ENCODE results near the gene SGMS1.
"Not testable (repeated sequence)": the region's sequence is repeated elsewhere in the genome, so short reads cannot be mapped to it uniquely, and the experiment has no call there.

SGMS1 gene

GRCh38 chr10:50536617-50537240 is 87.0 kb downstream of the SGMS1 start:
- DNase-seq (ENCODE audit: low spot score) = no peak

GRCh38 chr10:50534748-50535376 is 88.9 kb downstream of the SGMS1 start:
- not testable (repeated sequence) for DNase-seq (ENCODE audit: low spot score)

DNA sequence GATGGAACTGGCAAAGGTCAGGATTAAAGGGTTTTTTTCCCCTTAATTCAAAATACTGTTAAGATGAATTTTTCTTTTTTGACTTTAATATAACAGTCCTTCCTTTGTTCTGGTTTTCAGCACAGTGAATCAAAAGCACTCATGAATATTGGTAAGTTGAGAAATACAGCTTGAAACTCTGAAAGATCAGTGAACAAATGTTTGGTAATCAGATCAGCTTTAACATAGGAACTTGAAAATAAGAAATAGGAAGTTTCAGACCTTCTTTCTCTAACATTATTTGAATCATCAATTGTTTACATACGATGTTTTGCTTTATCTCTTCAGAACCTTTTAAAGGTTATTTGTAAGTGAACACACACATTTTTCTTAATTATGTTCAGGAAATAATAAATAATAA is 90.5 kb downstream of the SGMS1 start:
- DNase-seq (ENCODE audit: low spot score) = no peak

GRCh38 chr10:50531388-50532077 is 92.2 kb downstream of the SGMS1 start:
- no peak for DNase-seq (ENCODE audit: low spot score)

DNA sequence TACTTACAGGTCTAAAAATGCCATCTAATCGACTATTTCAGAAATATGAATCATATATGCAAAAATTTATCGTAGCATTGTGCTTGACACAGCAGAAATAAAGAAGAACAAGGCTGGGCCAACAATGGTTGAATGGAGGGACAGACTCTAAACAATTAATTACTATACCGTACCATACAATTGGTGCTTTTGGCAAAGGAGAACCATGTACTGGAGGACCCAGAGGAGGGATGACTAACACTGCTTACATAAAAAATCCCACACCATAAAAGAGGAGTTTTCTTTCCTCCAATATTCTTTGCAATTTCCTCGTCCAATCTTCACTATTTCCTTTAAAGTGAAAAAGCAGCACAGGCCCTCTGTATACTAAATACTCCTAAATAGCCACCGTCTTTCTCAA is 94.1 kb downstream of the SGMS1 start:
- no peak for DNase-seq (ENCODE audit: low spot score)

GRCh38 chr10:50528206-50528605 is 95.5 kb downstream of the SGMS1 start:
- DNase-seq (ENCODE audit: low spot score) = no peak

GRCh38 chr10:50527442-50528043 is 96.2 kb downstream of the SGMS1 start:
- peak; percentile 49 for DNase-seq (ENCODE audit: low spot score)

DNA sequence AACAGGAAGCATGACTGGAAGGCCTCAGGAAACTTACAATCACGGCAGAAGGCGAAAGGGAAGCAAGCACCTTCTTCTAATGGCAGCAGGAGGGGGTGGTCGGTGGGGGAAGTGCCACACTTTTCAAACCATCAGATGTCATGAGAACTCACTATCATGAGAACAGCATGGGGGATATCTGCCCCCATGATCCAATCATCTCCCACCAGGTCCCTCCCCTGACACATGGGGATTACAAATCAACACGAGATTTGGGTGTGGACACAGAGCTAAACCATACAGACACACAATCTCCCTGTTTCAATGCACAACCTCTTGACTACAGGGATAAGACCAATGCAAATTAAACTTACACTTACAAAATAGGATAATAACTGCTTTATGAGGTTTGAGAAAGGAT is 97.6 kb downstream of the SGMS1 start:
- DNase-seq (ENCODE audit: low spot score) = no peak

GRCh38 chr10:50523357-50523756 is 100.4 kb downstream of the SGMS1 start:
- no peak for DNase-seq (ENCODE audit: low spot score)

DNA sequence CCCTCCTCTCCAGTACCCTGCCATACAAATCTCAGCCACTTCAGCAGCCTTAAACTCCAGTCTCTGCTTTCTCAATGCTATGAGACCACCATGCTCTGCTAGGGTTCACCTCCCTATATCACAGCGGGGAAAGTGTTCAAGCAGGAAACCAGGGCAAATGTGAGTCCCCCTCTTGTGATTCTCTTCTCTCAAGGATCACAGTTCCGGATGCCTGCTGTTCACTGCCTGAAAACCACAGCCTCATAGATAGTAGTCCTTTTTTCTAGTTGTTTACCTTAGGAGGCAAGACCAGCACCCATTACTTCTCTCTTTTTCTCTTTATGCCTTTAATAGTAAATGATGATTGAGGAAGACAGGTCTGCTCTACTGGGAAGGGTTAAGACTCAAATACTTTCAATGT is 100.8 kb downstream of the SGMS1 start:
- no peak for DNase-seq (ENCODE audit: low spot score)

DNA sequence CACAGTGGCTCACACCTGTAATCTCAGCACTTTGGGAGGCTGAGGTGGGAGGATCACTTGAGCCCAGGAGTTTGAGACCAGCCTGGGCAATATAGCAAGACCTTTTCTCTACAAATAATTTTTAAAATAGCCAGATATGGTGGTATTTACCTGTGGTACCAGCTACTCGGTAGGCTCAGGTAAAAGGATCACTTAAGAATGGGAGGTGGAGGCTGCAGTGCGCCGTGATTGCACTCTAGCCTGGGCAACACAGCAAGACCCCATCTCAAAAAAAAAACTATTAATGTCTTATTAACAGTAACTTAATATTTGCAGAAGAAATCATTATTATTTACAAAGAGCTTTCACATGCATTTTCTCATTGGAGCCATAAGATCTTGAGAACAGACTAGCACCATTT is 103.6 kb downstream of the SGMS1 start:
- DNase-seq (ENCODE audit: low spot score) = no peak

GRCh38 chr10:50517626-50518025 is 106.1 kb downstream of the SGMS1 start:
- DNase-seq (ENCODE audit: low spot score) = no peak

- no peak for DNase-seq (ENCODE audit: low spot score)
Observed at GRCh38 chr10:50516171-50516570, 107.6 kb downstream of the SGMS1 start.

GRCh38 chr10:50515420-50515819 is 108.3 kb downstream of the SGMS1 start:
- DNase-seq (ENCODE audit: low spot score) = no peak

- no peak for DNase-seq (ENCODE audit: low spot score)
Observed at GRCh38 chr10:50514995-50515394, 108.8 kb downstream of the SGMS1 start.

GRCh38 chr10:50513956-50514355 is 109.8 kb downstream of the SGMS1 start:
- no peak for DNase-seq (ENCODE audit: low spot score)

DNA sequence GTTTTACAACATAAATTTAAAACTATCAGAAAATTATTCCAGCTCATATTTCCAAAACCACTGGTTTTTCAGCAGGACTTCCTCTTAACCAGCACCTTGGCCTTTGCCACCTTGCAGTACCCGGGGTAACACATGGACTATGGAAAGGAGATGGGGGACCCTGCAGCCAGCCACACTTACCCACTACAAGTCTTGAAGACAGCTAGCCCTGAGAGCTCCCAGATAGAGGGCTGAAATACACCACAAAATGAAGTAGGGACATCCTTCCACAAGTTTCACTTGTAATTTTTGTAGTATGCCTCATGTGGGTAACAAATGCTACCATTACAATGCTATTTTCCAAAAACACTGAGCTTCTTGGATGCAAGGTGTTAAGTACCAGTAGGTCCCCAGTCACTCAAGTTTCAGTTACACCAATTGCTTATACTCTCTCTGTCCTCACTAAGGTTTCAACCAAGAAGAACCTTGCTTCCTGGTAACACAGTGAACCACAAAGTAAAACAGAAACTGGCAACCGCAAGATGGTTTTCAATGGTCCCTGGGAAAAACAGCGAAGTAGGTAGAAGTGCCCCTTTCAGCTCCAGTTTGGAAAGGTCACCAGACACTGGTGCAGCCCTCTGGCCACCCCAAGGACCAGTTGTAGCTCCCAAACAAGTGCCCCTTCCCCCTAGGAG is 110.9 kb downstream of the SGMS1 start:
- DNase-seq (ENCODE audit: low spot score) = no peak

DNA sequence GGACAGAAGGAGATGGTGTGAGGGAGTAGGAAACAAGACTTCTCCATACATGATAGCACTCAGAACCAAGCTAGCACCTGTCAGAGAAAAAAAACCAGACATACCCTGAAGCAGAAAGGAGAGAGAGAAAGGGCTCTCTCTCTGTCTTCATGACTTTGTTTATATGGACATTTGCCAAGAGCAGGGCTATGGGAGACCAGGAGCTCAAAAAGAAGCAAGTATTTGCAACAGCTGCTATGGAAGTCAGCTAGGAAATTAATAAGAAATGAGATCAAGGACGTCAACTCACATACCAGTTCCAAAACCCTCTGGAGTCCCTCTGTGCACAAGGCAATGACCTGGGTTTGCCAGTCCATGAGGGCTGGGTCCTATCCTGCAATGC is 111.6 kb downstream of the SGMS1 start:
- DNase-seq (ENCODE audit: low spot score) = peak; percentile 27

DNA sequence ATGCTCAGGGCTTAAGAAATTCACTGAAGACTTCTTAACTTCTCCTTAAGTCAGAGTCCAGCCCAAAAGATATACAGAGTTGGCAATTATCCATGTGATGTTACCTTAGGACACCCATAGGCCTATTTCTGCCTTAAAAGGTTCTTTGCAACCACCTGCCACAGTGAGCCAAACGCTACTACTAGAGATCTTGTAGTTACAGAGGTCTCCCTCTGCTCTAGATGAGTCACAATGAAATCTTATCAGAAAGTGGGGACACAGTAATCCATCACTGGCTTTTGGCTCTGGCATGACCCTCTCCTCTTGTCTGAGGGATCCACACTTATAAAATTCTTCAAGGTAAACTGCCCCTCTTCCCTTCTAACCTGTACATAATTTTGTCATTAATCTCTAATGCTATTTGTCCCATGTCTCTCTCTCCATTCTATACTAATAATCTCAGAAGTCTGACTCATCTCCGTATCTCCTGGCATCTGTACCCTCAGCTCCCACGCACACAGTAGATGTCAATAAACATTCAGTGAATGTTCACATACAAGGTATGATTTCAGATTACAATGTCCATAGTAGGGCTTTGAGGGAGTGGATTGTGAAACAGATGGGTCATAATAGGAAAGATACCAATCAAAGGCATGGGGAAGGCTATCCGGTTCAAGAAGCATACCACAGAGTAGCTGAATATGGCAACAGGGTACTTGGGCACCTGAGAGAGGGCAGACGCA is 112.1 kb downstream of the SGMS1 start:
- peak; percentile 51 for DNase-seq (ENCODE audit: low spot score)

DNA sequence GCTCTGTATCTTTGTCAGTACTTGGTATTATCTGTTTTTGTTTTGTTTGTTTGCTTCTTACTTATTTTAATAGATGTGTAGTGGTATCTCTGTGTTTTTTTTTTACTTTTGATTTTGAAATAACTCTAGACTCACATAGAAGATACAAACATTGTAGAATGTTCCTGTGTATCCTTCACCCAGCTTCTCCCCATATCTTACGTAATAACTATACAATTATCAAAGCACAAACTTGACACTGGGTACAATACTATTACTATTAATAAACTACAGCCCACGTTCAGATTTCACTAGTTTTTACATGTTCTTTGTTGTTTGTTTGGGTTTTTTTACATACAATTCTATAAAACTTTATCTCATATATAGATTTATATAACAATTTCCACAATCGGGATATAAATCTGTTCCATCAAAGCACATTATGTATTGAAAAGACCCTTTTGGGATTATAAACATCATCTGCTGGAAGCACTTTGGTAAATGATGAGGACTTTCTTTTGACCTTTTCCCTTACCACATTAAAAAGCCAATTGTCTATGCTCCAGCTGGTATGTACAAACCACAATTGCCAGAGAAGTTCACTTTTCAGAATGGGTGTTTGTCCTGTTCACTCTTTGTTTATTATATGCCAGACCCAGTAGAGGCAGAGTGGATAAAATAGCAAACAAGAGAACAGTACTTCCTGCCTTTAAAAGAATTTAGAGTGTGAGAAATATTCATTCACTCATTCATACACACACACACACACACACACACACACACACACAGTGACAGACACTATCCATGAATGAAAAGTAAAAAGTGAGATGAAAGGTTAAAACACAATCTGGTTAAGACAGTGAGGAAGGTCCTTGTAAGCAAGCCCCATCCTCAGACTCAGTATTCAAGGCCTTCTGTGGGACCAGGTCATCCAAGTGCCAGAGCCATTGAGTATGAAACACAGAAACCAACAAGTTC is 113.0 kb downstream of the SGMS1 start:
- no peak for DNase-seq (ENCODE audit: low spot score)
